Measurements from ENCODE around the gene LRFN5. TPM values are rescaled to one million over a fixed set of nuclear protein-coding genes. Genes with fewer than 3 reads are reported as not detected.

The LRFN5 gene
- total and polyA plus RNA-seq, 9 of the 15 experiments (the other 6 are each of a cell fraction or from before 2014, with no cell fraction given), result 0.01 to 0.27 (median 0.09) TPM; not detected in 1

- TF ChIP-seq HDAC6 (IDR thresholded peaks at IDR 0.05; ENCODE audit: low read depth, low read length) (no peak), ZNF785 (CRISPR knock-in tag; IDR thresholded peaks at IDR 0.05) (no peak), MCM3 (IDR thresholded peaks at IDR 0.05) (no peak), NUFIP1 (IDR thresholded peaks at IDR 0.05; ENCODE audit: partially characterized antibody) (no peak), TBL1XR1 (IDR thresholded peaks at IDR 0.05; ENCODE audit: low read length in 2 of 2) (no peak)
Measured at GRCh38 chr14:41699486-41699885, 92.8 kb downstream of the LRFN5 start (continued).

GRCh38 chr14:41718477-41719166, 111.9 kb downstream of the LRFN5 start:
- H2AFZ ChIP-seq (ENCODE audit: low read depth, low read length), result no peak overlapping the region
- ATAC-seq (no peak), FAIRE-seq (no peak), DNase-seq (ENCODE audit: extremely low read depth in 1 of 4, low spot score in 3 of 4) (no peak)
- in situ Hi-C loops (cut with MboI) (no loop called here), intact Hi-C loops (cut with micrococcal nuclease) (no loop called here)
- H3K4me1 ChIP-seq (replicated peaks in 1 of 2; ENCODE audit: control insufficient read depth in 2 of 2, insufficient read depth in 2 of 2, low read length in 2 of 2), result no peaks in the 10 kb centered on the region
- no peaks in the 10 kb centered on the region for H3K9me3 ChIP-seq (replicated peaks; ENCODE audit: control insufficient read depth, insufficient read depth, low read depth, low read length)
- H3K27me3 ChIP-seq (ENCODE audit: control insufficient read depth in 2 of 2, insufficient read depth in 2 of 2, low read length in 2 of 2), result no peaks in the 10 kb centered on the region
- 0% methylated on average over 4 of the region's 5 CpGs for WGBS (ENCODE audit: insufficient coverage, low coverage, missing lambda C conversion rate)
- no peak overlapping the region for H3K9ac ChIP-seq (ENCODE audit: insufficient read depth in 1 of 2, low read depth in 2 of 2, low read length in 2 of 2)
- no peaks in the 10 kb centered on the region for H3K9me1 ChIP-seq (ENCODE audit: control insufficient read depth, insufficient read depth, low read length)
- H3K4me2 ChIP-seq (ENCODE audit: insufficient read depth, low read length), result no peak overlapping the region
- BruUV-seq (replicated peaks), result no TSS peak
- TF ChIP-seq ZBTB7A (IDR thresholded peaks at IDR 0.05; ENCODE audit: borderline replicate concordance, control insufficient read depth, low read depth, low read length), result no peak
- H3K36me3 ChIP-seq (ENCODE audit: control insufficient read depth, insufficient read depth, low read length), result no peaks in the 10 kb centered on the region
- H4K20me1 ChIP-seq (replicated peaks; ENCODE audit: control insufficient read depth, insufficient read depth, low read length), result no peaks in the 10 kb centered on the region
- H3K4me3 ChIP-seq, result no peak overlapping the region
- CTCF ChIA-PET (ENCODE audit: low intra/inter-chr PET ratio), result no interaction called here
- H3K27ac ChIP-seq (ENCODE audit: extremely low read depth, low read depth, low read length), result no peak overlapping the region
- no peaks in the 10 kb centered on the region for H3K79me2 ChIP-seq (ENCODE audit: control insufficient read depth, insufficient read depth, low read length)
- POLR2A ChIA-PET, result no interaction called here

All from K562 (cell line).